ENCODE results near the gene CORO2B.

CORO2B gene

GRCh38 chr15:68704496-68705021 is 125.8 kb downstream of the CORO2B start:
- Mint-ChIP-seq H3K9me3 (no peaks in the 10 kb centered on the region), H3K36me3 (ENCODE audit: low read depth) (no peaks in the 10 kb centered on the region), H3K27ac (no peak overlapping the region), H3K27me3 (peaks cover 12% of the 10 kb centered on the region), H3K4me3 (no peak overlapping the region), H3K4me1 (ENCODE audit: low read depth) (no peaks in the 10 kb centered on the region)
- DNase-seq = no peak

- H3K27ac Mint-ChIP-seq = no peak overlapping the region
- no peak overlapping the region for H3K4me3 Mint-ChIP-seq
- peaks cover 9% of the 10 kb centered on the region for H3K27me3 Mint-ChIP-seq
- no peaks in the 10 kb centered on the region for H3K4me1 Mint-ChIP-seq (ENCODE audit: low read depth)
- no peaks in the 10 kb centered on the region for H3K9me3 Mint-ChIP-seq
- H3K36me3 Mint-ChIP-seq (ENCODE audit: low read depth) = no peaks in the 10 kb centered on the region
- no peak for DNase-seq
These were observed 127.5 kb downstream of the CORO2B start for GRCh38 chr15:68706256-68706655.

- Mint-ChIP-seq H3K36me3 (ENCODE audit: low read depth) (no peaks in the 10 kb centered on the region), H3K27ac (no peak overlapping the region), H3K27me3 (peaks cover 9% of the 10 kb centered on the region), H3K4me3 (no peak overlapping the region), H3K9me3 (no peaks in the 10 kb centered on the region), H3K4me1 (ENCODE audit: low read depth) (no peaks in the 10 kb centered on the region)
- DNase-seq = no peak
These were observed 128.1 kb downstream of the CORO2B start for GRCh38 chr15:68706931-68707330.

- Mint-ChIP-seq H3K27me3 (peaks cover 9% of the 10 kb centered on the region), H3K36me3 (ENCODE audit: low read depth) (no peaks in the 10 kb centered on the region), H3K4me1 (ENCODE audit: low read depth) (no peaks in the 10 kb centered on the region), H3K27ac (no peak overlapping the region), H3K9me3 (no peaks in the 10 kb centered on the region), H3K4me3 (no peak overlapping the region)
- DNase-seq = no peak
These were observed 128.6 kb downstream of the CORO2B start for GRCh38 chr15:68707386-68707785.

GRCh38 chr15:68709876-68710275 is 131.1 kb downstream of the CORO2B start:
- H3K9me3 Mint-ChIP-seq = no peaks in the 10 kb centered on the region
- H3K36me3 Mint-ChIP-seq (ENCODE audit: low read depth) = no peaks in the 10 kb centered on the region
- peaks cover under 1% of the 10 kb centered on the region for H3K27me3 Mint-ChIP-seq
- H3K4me1 Mint-ChIP-seq (ENCODE audit: low read depth) = no peaks in the 10 kb centered on the region
- H3K27ac Mint-ChIP-seq = no peak overlapping the region
- no peak overlapping the region for H3K4me3 Mint-ChIP-seq
- no peak for DNase-seq

- Mint-ChIP-seq H3K4me1 (ENCODE audit: low read depth) (no peaks in the 10 kb centered on the region), H3K36me3 (ENCODE audit: low read depth) (no peaks in the 10 kb centered on the region), H3K27ac (no peak overlapping the region), H3K4me3 (no peak overlapping the region), H3K27me3 (no peaks in the 10 kb centered on the region), H3K9me3 (no peaks in the 10 kb centered on the region)
- no peak for DNase-seq
These were observed 131.7 kb downstream of the CORO2B start for GRCh38 chr15:68710536-68710935.

- no peaks in the 10 kb centered on the region for H3K9me3 Mint-ChIP-seq
- no peaks in the 10 kb centered on the region for H3K4me1 Mint-ChIP-seq (ENCODE audit: low read depth)
- no peak for DNase-seq
- H3K27me3 Mint-ChIP-seq = peaks cover 8% of the 10 kb centered on the region
- H3K4me3 Mint-ChIP-seq = no peak overlapping the region
- H3K36me3 Mint-ChIP-seq (ENCODE audit: low read depth) = no peaks in the 10 kb centered on the region
- H3K27ac Mint-ChIP-seq = no peak overlapping the region
These were observed 132.6 kb downstream of the CORO2B start for GRCh38 chr15:68711406-68711805.

GRCh38 chr15:68712886-68713285 is 134.1 kb downstream of the CORO2B start:
- peaks cover 14% of the 10 kb centered on the region for H3K27me3 Mint-ChIP-seq

GRCh38 chr15:68713874-68714273 is 135.1 kb downstream of the CORO2B start:
- no peak for DNase-seq
- Mint-ChIP-seq H3K27ac (no peak overlapping the region), H3K9me3 (no peaks in the 10 kb centered on the region), H3K4me3 (no peak overlapping the region), H3K4me1 (ENCODE audit: low read depth) (no peaks in the 10 kb centered on the region), H3K36me3 (ENCODE audit: low read depth) (no peaks in the 10 kb centered on the region), H3K27me3 (peaks cover 14% of the 10 kb centered on the region)

More at GRCh38 chr15:68712886-68713285, 134.1 kb downstream of the CORO2B start:
- H3K9me3 Mint-ChIP-seq = no peaks in the 10 kb centered on the region
- H3K4me1 Mint-ChIP-seq (ENCODE audit: low read depth) = no peaks in the 10 kb centered on the region
- no peak for DNase-seq
- no peak overlapping the region for H3K27ac Mint-ChIP-seq
- H3K4me3 Mint-ChIP-seq = no peak overlapping the region
- H3K36me3 Mint-ChIP-seq (ENCODE audit: low read depth) = no peaks in the 10 kb centered on the region

- no peak for DNase-seq
- peaks cover 14% of the 10 kb centered on the region for H3K27me3 Mint-ChIP-seq
- no peaks in the 10 kb centered on the region for H3K9me3 Mint-ChIP-seq
- no peaks in the 10 kb centered on the region for H3K36me3 Mint-ChIP-seq (ENCODE audit: low read depth)
- no peak overlapping the region for H3K4me3 Mint-ChIP-seq
- H3K27ac Mint-ChIP-seq = no peak overlapping the region
- no peaks in the 10 kb centered on the region for H3K4me1 Mint-ChIP-seq (ENCODE audit: low read depth)
These were observed 136.3 kb downstream of the CORO2B start for GRCh38 chr15:68715111-68715510.

- no peak for DNase-seq
- no peaks in the 10 kb centered on the region for H3K9me3 Mint-ChIP-seq
- H3K4me1 Mint-ChIP-seq (ENCODE audit: low read depth) = no peaks in the 10 kb centered on the region
- H3K36me3 Mint-ChIP-seq (ENCODE audit: low read depth) = no peaks in the 10 kb centered on the region
- H3K27me3 Mint-ChIP-seq = peaks cover 14% of the 10 kb centered on the region
- no peak overlapping the region for H3K27ac Mint-ChIP-seq
- no peak overlapping the region for H3K4me3 Mint-ChIP-seq
These were observed 139.2 kb downstream of the CORO2B start for GRCh38 chr15:68717951-68718350.

GRCh38 chr15:68718468-68718867 is 139.7 kb downstream of the CORO2B start:
- Mint-ChIP-seq H3K9me3 (no peaks in the 10 kb centered on the region), H3K4me1 (ENCODE audit: low read depth) (no peaks in the 10 kb centered on the region), H3K4me3 (no peak overlapping the region), H3K27me3 (peaks cover 14% of the 10 kb centered on the region), H3K36me3 (ENCODE audit: low read depth) (no peaks in the 10 kb centered on the region), H3K27ac (no peak overlapping the region)
- DNase-seq = no peak

GRCh38 chr15:68719051-68719450 is 140.3 kb downstream of the CORO2B start:
- H3K36me3 Mint-ChIP-seq (ENCODE audit: low read depth) = no peaks in the 10 kb centered on the region
- DNase-seq = no peak
- H3K4me3 Mint-ChIP-seq = no peak overlapping the region
- H3K4me1 Mint-ChIP-seq (ENCODE audit: low read depth) = no peaks in the 10 kb centered on the region
- H3K27me3 Mint-ChIP-seq = peaks cover 14% of the 10 kb centered on the region
- no peak overlapping the region for H3K27ac Mint-ChIP-seq
- H3K9me3 Mint-ChIP-seq = no peaks in the 10 kb centered on the region

- DNase-seq = no peak
- H3K36me3 Mint-ChIP-seq (ENCODE audit: low read depth) = no peaks in the 10 kb centered on the region
- H3K4me3 Mint-ChIP-seq = no peak overlapping the region
- H3K27ac Mint-ChIP-seq = no peak overlapping the region
- H3K9me3 Mint-ChIP-seq = no peaks in the 10 kb centered on the region
- H3K4me1 Mint-ChIP-seq (ENCODE audit: low read depth) = no peaks in the 10 kb centered on the region
- H3K27me3 Mint-ChIP-seq = peaks cover 14% of the 10 kb centered on the region
These were observed 140.9 kb downstream of the CORO2B start for GRCh38 chr15:68719672-68720071.

GRCh38 chr15:68721886-68722285 is 143.1 kb downstream of the CORO2B start:
- no peak overlapping the region for H3K4me3 Mint-ChIP-seq
- H3K36me3 Mint-ChIP-seq (ENCODE audit: low read depth) = no peaks in the 10 kb centered on the region
- no peaks in the 10 kb centered on the region for H3K4me1 Mint-ChIP-seq (ENCODE audit: low read depth)
- H3K27ac Mint-ChIP-seq = no peak overlapping the region
- DNase-seq = no peak
- H3K9me3 Mint-ChIP-seq = no peaks in the 10 kb centered on the region
- H3K27me3 Mint-ChIP-seq = peaks cover 9% of the 10 kb centered on the region

GRCh38 chr15:68725736-68726135 is 146.9 kb downstream of the CORO2B start:
- Mint-ChIP-seq H3K27me3 (peaks cover 6% of the 10 kb centered on the region), H3K36me3 (ENCODE audit: low read depth) (no peaks in the 10 kb centered on the region), H3K9me3 (no peaks in the 10 kb centered on the region), H3K27ac (no peak overlapping the region), H3K4me3 (no peak overlapping the region), H3K4me1 (ENCODE audit: low read depth) (no peaks in the 10 kb centered on the region)
- no peak for DNase-seq

Data from activated T-cell treated with anti-CD3 and anti-CD28 coated beads, Interleukin-2, amount 50 U/mL, for 24 hours (primary cell).